ENCODE data around the gene KCNQ2. TPM values are rescaled to one million over a fixed set of nuclear protein-coding genes. Genes with fewer than 3 reads are reported as not detected.

KCNQ2 gene
- total RNA-seq, 1 donor from 2014 or later, result 39.5 TPM

DNA sequence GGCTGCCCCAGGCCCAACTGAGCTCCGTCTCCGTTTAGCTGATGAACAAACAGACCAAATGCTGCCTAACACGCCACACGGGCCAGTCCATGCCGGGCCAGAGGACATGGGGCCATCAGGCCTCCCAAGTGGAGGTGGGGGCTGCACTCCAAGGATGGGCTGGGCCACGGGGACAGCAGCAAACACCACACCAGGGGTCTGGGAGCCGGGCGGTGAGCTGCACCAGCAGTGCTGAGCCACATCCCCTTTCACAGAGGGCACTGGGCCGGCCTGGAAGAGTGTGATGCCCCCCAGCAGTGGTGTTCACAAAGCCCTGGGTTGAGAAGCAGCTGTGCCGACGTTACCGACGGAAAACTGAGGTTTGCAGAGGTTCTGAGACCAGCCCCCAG lies 2.7 kb downstream of the KCNQ2 start:
- H3K4me3 ChIP-seq, result no peak overlapping the region
- no peak overlapping the region for H3K27ac ChIP-seq

DNA sequence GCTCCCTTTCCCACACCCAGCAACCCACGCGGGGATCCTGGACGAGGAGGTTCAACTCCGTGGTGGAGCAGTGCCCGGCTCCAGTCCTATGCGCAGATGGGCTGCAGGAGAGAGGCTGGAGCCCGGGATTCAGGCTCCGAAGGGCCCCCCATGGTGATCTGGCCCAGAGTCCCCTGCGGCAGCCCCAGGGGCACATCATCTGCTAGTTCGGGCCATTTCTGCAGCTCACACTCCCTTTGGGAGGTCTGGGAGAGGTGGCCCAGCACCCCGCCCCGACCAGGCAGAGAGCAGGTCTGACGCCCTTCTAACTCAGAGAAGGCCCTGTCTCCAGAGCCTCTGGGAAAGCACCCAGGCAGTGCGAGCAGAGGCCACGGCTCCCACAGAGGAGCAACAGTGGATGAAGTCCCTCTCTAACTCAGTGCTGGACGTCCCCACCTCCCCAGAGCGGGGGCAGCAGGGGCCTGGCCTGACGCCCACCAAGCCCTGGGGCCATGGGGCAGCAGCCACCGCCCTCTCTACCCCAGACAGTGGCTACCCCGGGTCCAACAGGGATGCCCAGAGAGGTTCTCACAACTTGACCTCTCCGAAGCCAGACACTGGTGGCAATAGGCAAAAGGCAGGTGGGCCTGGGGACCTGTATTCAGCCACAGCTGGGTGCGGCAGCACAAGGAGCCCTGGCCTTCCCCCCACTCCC lies 3.3 kb downstream of the KCNQ2 start:
- TF ChIP-seq, protein P1, sequence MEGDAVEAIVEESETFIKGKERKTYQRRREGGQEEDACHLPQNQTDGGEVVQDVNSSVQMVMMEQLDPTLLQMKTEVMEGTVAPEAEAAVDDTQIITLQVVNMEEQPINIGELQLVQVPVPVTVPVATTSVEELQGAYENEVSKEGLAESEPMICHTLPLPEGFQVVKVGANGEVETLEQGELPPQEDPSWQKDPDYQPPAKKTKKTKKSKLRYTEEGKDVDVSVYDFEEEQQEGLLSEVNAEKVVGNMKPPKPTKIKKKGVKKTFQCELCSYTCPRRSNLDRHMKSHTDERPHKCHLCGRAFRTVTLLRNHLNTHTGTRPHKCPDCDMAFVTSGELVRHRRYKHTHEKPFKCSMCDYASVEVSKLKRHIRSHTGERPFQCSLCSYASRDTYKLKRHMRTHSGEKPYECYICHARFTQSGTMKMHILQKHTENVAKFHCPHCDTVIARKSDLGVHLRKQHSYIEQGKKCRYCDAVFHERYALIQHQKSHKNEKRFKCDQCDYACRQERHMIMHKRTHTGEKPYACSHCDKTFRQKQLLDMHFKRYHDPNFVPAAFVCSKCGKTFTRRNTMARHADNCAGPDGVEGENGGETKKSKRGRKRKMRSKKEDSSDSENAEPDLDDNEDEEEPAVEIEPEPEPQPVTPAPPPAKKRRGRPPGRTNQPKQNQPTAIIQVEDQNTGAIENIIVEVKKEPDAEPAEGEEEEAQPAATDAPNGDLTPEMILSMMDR (IDR thresholded peaks at IDR 0.05), result no peak
- TF ChIP-seq EZH2phosphoT487 (IDR thresholded peaks at IDR 0.05), result no peak
- TF ChIP-seq EZH2 (IDR thresholded peaks at IDR 0.05), result no peak
- H3K27ac ChIP-seq, result no peak overlapping the region
- H2AFZ ChIP-seq (replicated peaks), result no peak overlapping the region
- no peak overlapping the region for H3K4me2 ChIP-seq
- no peaks in the 10 kb centered on the region for H3K36me3 ChIP-seq
- no peaks in the 10 kb centered on the region for H3K9me3 ChIP-seq (ENCODE audit: low read depth)
- peaks cover 18% of the 10 kb centered on the region for H3K4me1 ChIP-seq
- no peak overlapping the region for H3K9ac ChIP-seq
- Mint-ChIP-seq H3K27me3 (ENCODE audit: insufficient read depth, low read depth) (peaks cover 4% of the 10 kb centered on the region), H3K4me3 (peak overlapping the region; percentile 69), H3K36me3 (no peaks in the 10 kb centered on the region), H3K27ac (no peak overlapping the region), H3K9me3 (no peaks in the 10 kb centered on the region), H3K4me1 (peaks cover 39% of the 10 kb centered on the region)
- H3K4me3 ChIP-seq, result no peak overlapping the region
- H3F3A ChIP-seq (ENCODE audit: low read depth), result peaks cover 11% of the 10 kb centered on the region
- H4K20me1 ChIP-seq (ENCODE audit: low read depth), result peaks cover 78% of the 10 kb centered on the region
- H3K79me2 ChIP-seq (ENCODE audit: low read depth), result peaks cover 71% of the 10 kb centered on the region
- no peak for DNase-seq (ENCODE audit: low spot score)
- H3K27me3 ChIP-seq, result peaks cover 13% of the 10 kb centered on the region

More for the DNA sequence above, 2.7 kb downstream of the KCNQ2 start:
- no peak for DNase-seq (ENCODE audit: low spot score)
- peaks cover 78% of the 10 kb centered on the region for H4K20me1 ChIP-seq (ENCODE audit: low read depth)
- H3F3A ChIP-seq (ENCODE audit: low read depth), result peaks cover 13% of the 10 kb centered on the region
- peak overlapping the region; percentile 86 for H3K4me3 Mint-ChIP-seq
- H3K27ac Mint-ChIP-seq, result no peak overlapping the region
- H3K9ac ChIP-seq, result no peak overlapping the region
- peaks cover 66% of the 10 kb centered on the region for H3K79me2 ChIP-seq (ENCODE audit: low read depth)
- H3K4me1 Mint-ChIP-seq, result peaks cover 38% of the 10 kb centered on the region
- H2AFZ ChIP-seq (replicated peaks), result no peak overlapping the region
- H3K27me3 ChIP-seq, result peaks cover 18% of the 10 kb centered on the region
- H3K36me3 ChIP-seq, result no peaks in the 10 kb centered on the region
- H3K4me2 ChIP-seq, result peak overlapping the region; percentile 100
- H3K27me3 Mint-ChIP-seq (ENCODE audit: insufficient read depth, low read depth), result peaks cover 6% of the 10 kb centered on the region
- H3K36me3 Mint-ChIP-seq, result no peaks in the 10 kb centered on the region
- H3K9me3 ChIP-seq (ENCODE audit: low read depth), result no peaks in the 10 kb centered on the region
- TF ChIP-seq, protein P1 (IDR thresholded peaks at IDR 0.05), result no peak
- TF ChIP-seq EZH2 (IDR thresholded peaks at IDR 0.05) (no peak), EZH2phosphoT487 (IDR thresholded peaks at IDR 0.05) (no peak)
- H3K9me3 Mint-ChIP-seq, result no peaks in the 10 kb centered on the region
- H3K4me1 ChIP-seq, result peaks cover 13% of the 10 kb centered on the region

DNA sequence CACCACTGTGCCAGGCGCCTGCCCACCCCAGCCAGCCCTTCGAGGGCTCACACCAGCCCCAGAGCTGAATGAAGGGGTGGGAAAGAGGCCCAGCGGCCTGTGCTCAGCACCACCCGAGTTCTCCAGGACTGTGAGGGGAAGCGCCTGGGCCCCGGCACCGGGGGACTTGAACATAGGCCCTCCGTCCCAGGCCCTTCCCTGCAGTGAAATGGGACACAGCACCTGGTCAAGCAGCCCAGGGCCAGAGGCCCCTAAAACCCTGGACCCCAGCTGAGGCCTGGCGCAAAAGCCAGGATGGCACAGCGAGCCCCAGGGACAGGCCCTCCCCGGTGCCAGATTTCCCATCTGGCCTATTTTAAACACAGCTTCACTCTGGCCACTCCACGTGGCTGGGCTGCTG lies 4.0 kb downstream of the KCNQ2 start:
- DNase-seq (ENCODE audit: low spot score), result no peak
- Mint-ChIP-seq H3K4me3 (peak overlapping the region; percentile 69), H3K4me1 (peaks cover 42% of the 10 kb centered on the region), H3K27me3 (ENCODE audit: insufficient read depth, low read depth) (no peaks in the 10 kb centered on the region), H3K9me3 (no peaks in the 10 kb centered on the region), H3K36me3 (no peaks in the 10 kb centered on the region), H3K27ac (peak overlapping the region; percentile 92)
- H3F3A ChIP-seq (ENCODE audit: low read depth), result peaks cover 5% of the 10 kb centered on the region
- H3K27ac ChIP-seq, result no peak overlapping the region
- no peak overlapping the region for H3K4me2 ChIP-seq
- H3K36me3 ChIP-seq, result no peaks in the 10 kb centered on the region
- H3K79me2 ChIP-seq (ENCODE audit: low read depth), result peaks cover 79% of the 10 kb centered on the region
- TF ChIP-seq, protein P1 (IDR thresholded peaks at IDR 0.05), result no peak
- TF ChIP-seq EZH2phosphoT487 (IDR thresholded peaks at IDR 0.05) (no peak), EZH2 (IDR thresholded peaks at IDR 0.05) (no peak)
- peaks cover 26% of the 10 kb centered on the region for H3K4me1 ChIP-seq
- H2AFZ ChIP-seq (replicated peaks), result no peak overlapping the region
- no peak overlapping the region for H3K9ac ChIP-seq
- peaks cover 6% of the 10 kb centered on the region for H3K27me3 ChIP-seq
- no peak overlapping the region for H3K4me3 ChIP-seq
- no peaks in the 10 kb centered on the region for H3K9me3 ChIP-seq (ENCODE audit: low read depth)
- H4K20me1 ChIP-seq (ENCODE audit: low read depth), result peaks cover 78% of the 10 kb centered on the region
